Esophagus muscularis mucosa (tissue), 4 donors: Measurements from ENCODE around the gene HFM1.

Source experiments
- CTCF ChIP-seq, 3 experiments: fragments of 200-600 bp in 2 of 3; fragments of 450-650 bp in 1 of 3; sonication (generic) in 2 of 3; IDR thresholded peaks; one replicate each; pipeline ENCODE4 v1.5.1; 2017 to 2019; ENCODE audit warnings: antibody characterized with exemption in 3 of 3, mild to moderate bottlenecking in 2 of 3, moderate library complexity in 1 of 3
- EP300 ChIP-seq: sonication (generic); formaldehyde crosslinking; IDR thresholded peaks from one replicate; pipeline ENCODE4 v1.6.1; 2017; ENCODE audit warnings: antibody characterized with exemption
- POLR2A ChIP-seq: fragments of 450-650 bp; IDR thresholded peaks from one replicate; pipeline ENCODE4 v1.6.1; 2017; ENCODE audit warnings: antibody characterized with exemption, moderate library complexity, mild to moderate bottlenecking, low read depth
- POLR2AphosphoS5 ChIP-seq, 2 donors: sonication (generic); formaldehyde crosslinking; IDR thresholded peaks; one replicate each; pipeline ENCODE4 v1.6.1; 2017; ENCODE audit warnings: antibody characterized with exemption in 2 of 2

- TF ChIP-seq CTCF (IDR thresholded peaks at IDR 0.05) (no peak), EP300 (no peak), POLR2AphosphoS5 (IDR thresholded peaks at IDR 0.05) (no peak), POLR2A (no peak)
These were observed 69.0 kb downstream of the HFM1 start for GRCh38 chr1:91335603-91336002.
